ENCODE data around the gene IFT57.

- TF ChIP-seq CTCF (IDR thresholded peaks at IDR 0.05; ENCODE audit: poor library complexity): no peak
- no peak for TF ChIP-seq EZH2 (IDR thresholded peaks at IDR 0.05; ENCODE audit: borderline replicate concordance)
- no peak for TF ChIP-seq EZH2phosphoT487 (IDR thresholded peaks at IDR 0.05; ENCODE audit: low read depth, severe bottlenecking, unreplicated experiment)
These were observed 46.9 kb downstream of the IFT57 start for GRCh38 chr3:108175352-108175751.
